CD4-positive, alpha-beta T cell treated with Interleukin-4 for 4 hours (primary cell): ENCODE measurements around the gene FIP1L1.
A peak's percentile ranks its signal among the peaks of the same experiment; 100 is the strongest.
"Not testable (repeated sequence)": the region's sequence is repeated elsewhere in the genome, so short reads cannot be mapped to it uniquely, and the experiment has no call there.

Source experiments
- DNase-seq: peaks from one replicate; pipeline ENCODE4 v3.0.0-alpha.2; 2020

The FIP1L1 gene, protein sequence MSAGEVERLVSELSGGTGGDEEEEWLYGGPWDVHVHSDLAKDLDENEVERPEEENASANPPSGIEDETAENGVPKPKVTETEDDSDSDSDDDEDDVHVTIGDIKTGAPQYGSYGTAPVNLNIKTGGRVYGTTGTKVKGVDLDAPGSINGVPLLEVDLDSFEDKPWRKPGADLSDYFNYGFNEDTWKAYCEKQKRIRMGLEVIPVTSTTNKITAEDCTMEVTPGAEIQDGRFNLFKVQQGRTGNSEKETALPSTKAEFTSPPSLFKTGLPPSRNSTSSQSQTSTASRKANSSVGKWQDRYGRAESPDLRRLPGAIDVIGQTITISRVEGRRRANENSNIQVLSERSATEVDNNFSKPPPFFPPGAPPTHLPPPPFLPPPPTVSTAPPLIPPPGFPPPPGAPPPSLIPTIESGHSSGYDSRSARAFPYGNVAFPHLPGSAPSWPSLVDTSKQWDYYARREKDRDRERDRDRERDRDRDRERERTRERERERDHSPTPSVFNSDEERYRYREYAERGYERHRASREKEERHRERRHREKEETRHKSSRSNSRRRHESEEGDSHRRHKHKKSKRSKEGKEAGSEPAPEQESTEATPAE

DNA sequence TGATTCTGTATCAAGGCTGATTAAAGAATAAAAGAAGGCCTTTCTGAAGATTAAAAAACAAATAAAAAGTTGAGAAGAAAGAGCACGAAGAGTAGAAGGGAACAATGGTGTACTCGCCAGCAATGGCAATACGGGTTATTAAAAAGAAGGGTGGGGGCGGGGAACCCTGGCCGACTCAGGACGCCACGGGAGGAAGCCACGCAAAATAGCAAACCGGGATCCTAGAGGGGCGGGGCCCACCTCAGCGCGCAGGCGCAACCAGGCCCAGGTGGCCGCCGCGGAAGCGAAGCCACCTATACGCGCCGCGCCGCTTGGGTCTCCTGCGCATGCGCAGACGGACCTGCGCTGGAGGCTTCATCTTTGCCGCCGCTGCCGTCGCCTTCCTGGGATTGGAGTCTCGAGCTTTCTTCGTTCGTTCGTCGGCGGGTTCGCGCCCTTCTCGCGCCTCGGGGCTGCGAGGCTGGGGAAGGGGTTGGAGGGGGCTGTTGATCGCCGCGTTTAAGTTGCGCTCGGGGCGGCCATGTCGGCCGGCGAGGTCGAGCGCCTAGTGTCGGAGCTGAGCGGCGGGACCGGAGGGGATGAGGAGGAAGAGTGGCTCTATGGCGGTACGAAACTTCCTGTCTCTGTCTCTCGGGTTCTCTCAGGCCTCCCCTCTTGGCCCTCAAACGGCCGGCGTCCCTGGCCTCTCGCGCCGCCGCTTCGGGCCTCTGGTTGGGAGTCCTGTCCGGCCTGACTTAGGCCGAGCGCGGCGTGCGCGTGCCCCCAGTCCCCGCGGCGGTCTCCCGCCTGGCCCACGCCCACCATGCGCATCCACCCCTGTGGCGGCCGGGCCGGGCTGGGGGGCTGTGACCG, at the start of gene FIP1L1:
Gene FIP1L1, plus strand, starts transcription at position 323 of the 852 bp plus-strand sequence. Its CDS starts 198 bp downstream, at position 521.
- DNase-seq: peak; percentile 95

DNA sequence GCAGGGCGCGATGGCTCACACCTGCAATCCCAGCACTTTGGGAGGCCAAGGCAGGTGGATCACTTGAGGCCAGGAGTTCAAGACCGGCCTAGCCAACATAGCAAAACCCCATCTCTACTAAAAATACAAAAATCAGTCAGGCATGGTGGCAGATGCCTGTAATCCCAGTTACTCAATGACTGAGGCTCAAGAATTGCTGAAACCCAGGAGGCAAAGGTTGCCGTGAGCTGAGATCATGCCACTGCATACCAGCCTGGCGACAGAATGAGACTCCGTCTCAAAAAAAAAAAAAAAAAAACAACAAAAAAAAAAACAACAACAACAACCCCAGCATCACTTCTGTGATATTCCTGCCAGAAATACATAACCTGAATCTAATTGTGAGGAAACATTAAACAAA, 42.5 kb upstream of the FIP1L1 start:
- not testable (repeated sequence) for DNase-seq

DNA sequence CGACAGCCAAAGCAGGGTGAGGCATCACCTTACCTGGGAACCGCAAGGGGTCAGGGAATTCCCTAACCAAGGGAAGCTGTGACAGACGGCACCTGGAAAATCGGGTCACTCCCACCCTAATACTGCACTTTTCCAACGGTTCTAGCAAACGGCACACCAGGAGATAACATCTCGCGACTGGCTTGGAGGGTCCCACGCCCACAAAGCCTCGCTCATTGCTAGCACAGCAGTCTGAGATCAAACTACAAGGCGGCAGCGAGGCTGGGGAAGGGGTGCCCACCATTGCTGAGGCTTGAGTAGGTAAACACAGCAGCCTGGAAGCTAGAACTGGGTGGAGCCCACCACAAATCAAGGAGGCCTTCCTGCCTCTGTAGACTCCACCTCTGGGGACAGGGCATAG, 37.3 kb upstream of the FIP1L1 start:
- DNase-seq: not testable (repeated sequence)

DNA sequence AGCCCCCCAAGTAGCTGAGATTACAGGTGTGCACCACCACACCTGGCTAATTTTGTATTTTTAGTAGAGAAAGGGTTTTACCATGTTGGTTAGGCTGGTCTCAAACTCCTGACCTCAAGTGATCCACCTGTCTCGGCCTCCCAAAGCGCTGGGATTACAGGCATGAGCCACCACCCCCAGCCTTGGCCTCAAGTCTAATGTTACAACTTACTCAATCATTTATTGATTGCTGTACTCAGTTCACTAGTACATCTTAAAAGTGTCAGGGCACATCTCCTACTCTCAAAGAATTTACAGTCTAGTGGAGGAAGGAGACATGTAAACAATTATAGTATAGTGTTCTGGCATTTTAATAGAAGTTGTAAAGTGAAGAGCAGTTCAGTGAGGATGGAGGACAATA, 31.0 kb upstream of the FIP1L1 start:
- not testable (repeated sequence) for DNase-seq

DNA sequence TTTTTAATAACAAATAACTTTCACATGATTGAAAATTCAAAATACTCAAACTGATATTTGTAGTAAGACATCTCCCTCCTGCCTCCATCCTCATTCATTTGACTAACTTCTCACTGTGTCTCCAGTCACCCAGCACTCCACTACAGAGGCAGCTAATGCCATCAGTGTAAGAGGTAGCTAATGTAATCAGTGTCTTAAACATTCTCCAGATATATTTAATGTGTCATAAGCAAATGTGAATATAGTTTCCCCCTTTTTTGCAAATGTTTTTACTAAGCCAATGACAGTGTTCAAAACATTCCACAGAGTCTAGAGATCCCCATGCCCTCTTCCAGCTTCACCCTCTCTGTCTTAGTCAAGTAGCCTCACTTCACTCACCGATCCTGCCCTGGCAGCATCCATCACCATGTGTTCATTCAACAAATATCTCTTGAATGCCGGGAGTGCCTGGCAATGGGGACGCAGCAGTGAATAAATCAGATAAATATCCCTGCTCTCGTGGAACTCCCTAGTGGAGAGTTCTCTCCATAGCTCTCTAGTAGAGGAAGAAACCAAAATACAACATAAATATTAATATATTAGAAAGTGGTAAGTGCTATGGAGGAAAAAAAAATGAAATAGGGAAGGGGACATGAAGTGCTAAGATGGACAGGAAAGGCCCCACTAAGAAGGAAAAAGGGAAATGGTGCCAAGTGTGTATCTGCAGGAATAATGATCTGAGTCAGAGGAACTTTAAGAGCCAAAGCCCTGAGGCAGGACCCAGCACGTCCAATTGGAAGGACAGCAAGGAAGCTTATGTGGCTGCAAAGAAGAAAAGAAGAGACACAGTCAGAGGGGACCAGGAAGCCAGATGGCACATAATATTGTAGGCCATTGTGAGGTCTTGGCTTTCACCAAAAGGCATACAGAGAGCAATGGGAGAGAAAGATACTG, 30.3 kb upstream of the FIP1L1 start:
- DNase-seq: no peak

DNA sequence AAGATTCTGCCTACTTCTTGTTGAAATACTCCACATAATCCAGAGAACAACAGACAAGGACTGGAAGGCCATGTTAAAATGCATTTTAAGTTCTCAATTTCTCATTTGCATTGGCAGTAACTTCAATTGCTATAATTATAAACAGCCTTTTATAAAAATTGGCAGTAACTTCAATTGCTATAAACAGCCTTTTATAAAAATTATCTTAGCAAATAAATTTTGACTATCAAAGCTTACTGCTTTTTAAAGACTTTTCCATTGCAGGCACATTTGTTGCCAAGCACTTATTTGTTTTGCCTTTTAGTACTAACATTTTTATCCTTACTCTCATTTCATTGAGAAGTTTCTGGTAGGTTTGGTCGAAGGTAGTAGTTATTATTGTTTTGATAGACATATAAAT, 29.4 kb upstream of the FIP1L1 start:
- DNase-seq: no peak

DNA sequence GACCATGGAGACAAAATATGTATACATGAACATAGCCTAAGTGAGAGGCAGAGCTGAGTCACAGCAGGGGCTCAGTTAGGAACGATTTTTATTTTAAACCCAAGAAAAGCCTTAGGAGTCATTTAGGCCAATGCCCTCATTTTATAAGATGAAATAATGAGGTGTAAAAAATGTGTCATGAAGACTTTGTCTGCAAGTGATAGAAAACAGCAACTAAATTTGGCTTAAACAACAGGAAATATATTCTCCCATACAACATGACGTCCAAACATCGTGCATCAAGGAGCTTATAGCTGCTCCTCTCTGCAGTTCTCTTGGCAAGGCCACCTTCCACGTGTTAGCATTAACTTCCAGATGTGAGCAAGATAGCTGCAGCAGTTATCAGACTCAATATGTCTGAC, 28.4 kb upstream of the FIP1L1 start:
- no peak for DNase-seq

DNA sequence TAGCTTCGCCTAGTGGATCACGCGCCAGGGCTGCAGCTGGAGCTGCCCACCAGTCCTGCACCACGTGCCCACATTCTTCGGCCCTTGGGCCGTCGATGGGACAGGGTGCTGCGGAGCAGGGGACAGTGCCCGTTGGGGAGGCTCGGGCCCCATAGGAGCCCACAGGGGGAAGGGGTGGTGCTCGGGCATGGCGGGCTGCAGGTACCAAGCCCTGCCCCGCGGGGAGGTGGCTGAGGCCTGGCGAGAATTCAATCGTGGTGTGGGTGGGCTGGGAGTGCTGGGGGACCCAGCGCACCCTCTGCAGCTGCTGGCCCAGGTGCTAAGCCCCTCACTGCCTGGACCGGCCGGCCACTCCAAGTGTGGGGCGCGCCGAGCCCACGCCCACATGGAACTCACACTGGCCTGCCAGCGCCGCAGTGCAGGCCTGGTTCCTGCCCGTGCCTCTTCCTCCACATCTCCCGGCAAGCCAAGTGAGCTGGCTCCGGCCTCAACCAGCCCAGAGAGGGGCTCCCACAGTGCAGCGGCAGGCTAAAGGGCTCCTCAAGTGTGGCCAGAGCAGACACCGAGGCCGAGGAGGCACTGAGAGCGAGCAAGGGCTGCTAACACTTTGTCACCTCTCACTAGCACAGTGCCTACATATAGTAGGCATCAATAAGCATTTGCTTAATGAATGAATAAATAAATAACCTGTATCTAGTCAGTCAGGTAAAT, 23.3 kb upstream of the FIP1L1 start:
- DNase-seq: no peak

DNA sequence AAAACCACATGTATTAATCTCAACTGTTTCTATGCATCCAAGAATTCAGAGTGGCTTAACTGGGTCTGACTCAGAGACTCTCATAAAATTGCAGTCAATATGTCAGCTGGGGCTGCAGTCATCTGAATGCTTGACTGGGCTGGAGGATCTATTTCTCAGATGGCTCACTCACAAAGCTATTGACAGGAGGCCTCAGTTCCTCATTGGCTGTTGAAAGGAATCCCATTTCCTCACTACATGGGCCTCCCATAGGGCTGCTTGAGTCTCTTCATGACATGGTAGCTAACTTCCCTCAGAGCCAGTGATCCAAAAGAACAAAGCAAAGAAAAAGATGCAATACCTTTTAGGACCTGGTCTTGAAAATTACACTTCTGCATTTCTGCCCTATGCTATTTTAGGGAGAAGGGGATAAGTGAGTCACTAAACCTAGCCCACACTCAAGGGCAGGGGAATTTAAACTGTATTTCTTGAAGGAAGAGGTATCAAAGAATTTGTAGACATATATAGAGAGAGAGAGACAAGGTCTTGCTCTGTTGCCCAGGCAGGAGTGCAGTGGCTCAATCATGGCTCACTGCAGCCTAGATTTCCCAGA, 21.4 kb upstream of the FIP1L1 start:
- DNase-seq: no peak

DNA sequence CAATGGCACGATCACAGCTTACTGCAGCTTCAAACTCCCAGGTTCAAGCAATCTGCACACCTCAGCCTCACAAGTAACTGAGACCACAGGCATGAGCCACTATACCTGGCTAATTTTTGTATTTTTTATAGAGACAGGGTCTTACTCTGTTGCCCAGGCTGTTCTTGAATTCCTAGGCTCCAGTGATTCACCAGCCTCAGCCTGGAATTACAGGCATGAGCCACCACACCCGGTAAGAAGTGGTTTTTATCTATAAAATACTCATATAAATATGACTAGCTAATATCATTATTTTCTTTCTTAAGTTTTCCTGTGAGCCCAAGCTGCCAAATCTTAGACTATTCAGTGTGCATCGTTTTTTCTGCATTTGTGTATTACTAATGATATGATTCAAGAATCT, 16.0 kb upstream of the FIP1L1 start:
- no peak for DNase-seq

DNA sequence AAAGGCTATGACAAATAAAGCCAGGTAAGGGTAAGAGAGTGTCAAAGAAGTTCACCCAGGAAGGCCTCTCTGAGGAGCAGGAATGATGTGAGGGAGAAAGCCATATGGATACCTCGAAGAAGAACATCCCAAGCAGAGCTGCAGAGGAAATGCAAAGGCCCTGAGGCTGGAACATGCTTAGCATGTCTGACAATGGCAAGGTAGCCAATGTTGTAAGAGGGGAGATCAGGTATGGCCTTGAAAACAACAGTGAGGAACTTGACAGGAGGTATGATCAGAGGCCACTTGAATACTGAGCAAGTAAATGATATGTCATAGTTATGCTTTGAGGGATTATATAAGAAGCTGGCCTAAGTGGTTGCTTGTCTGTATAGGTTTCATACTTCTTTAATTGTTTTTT, 15.3 kb upstream of the FIP1L1 start:
- no peak for DNase-seq

DNA sequence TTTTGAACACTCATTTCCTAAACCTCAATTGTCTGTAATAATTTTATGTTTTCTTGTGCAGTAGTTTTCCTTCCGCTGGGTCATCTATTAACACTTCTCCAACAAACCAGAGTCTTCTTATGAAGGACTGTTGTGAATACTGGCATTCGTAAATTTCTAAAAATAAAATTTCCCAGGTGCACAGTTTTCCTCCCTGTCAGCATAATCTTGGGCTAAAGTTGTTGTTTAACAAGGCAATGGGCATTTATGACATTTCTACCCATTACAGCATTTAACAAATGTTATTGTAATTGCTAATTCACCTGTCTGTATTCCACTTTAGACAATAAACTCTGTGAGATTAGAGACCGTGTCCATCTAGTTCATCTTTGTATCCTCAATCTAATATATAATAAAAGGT, 12.8 kb upstream of the FIP1L1 start:
- no peak for DNase-seq

DNA sequence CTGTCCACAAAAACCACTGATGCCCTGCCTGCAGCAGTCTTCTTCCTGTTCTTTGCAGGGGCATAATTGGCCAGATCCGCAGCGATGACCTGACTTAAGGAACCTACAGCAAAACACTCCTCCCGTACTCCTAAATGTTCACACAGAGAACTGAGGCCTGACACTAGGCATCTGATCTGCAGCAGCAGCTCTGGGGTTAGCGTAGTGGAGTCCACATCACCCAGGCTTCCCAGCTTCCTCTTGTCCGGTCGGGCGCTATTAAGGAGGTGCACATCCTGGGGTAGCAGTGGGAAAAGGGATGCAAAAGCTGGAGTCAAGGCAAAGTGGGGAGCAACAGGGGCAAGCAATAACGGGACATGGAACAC, 12.3 kb upstream of the FIP1L1 start:
- peak; percentile 2 for DNase-seq

DNA sequence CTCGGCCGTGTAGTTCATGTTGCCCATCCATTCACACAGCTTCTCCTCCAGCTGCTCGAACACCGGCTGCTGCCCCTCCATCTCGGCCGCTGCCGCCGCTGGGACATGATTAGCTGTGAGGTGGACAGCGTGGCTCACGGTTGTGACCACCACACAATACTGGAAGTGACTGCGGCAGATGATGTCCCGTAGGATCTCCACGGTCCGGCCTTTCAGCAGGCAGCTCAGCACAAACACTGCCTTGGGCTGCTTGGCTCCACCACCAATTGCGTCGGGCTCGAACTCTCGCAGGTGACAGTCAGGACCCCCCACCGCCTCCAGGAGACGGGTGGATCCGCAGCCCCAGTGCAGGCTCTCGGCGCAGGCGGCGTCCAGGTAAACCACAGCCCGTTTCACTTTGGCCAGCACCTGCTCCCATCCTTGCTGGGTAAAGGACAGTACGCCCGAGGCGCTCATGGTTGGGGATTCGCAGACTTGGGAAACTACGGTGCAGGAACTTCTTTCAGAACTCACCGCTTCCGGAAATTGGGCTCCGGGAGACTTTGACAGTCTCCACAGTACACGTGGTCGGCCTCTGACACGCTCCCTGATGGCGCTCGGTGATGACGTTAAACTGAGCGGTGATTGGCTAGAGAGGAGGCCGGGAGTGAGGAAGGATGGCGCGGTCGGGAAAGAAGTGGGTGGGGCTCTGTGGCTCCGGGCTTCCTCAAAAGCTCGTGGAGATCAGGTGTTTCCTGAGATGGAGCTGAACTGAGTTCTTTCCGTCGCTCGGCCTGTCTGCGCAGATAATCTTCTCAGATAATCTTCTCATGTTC, 11.7 kb upstream of the FIP1L1 start, which contains the start of gene SCFD2:
Gene SCFD2, minus strand, starts transcription at position 576 of the 815 bp plus-strand sequence.
- DNase-seq: peak; percentile 95

DNA sequence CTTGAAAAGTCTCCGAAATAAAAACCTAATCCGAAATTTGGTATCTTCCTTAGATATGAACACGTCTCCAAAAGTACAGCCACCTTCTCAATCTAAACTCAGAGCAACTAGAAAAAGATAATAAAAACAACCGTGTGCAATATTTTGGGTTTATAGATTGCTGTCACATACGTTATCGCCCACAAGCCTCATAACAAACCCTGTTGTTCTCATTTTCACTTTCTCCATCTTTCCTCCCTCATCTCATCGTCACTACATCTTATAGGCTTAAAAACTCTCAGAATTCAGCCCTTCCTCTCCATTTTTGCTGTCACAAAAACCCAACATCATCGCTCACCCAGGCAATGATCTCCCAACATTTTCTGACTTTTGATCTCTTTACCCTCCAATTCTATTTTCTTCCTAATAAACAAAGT, 11.1 kb upstream of the FIP1L1 start:
- DNase-seq: no peak

DNA sequence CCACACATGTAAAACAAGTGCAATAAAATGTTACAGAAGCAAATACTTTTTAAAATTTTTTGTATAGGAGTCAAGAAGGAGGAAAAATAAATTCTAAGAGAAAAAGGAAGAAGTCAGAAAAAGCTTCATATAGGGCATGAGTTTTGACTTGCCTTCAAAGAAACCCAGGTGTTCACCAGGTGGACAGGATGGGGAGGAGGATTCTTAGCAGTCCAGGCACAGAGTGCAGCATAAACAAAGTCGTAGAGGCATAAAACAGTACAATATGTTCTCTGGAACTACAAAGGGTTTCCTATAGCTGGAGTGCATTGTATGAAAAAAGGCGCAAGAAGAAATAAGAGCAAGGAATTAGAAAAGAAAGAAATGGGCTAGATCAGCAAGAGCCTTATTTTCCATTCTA, 9.7 kb upstream of the FIP1L1 start:
- DNase-seq: no peak

DNA sequence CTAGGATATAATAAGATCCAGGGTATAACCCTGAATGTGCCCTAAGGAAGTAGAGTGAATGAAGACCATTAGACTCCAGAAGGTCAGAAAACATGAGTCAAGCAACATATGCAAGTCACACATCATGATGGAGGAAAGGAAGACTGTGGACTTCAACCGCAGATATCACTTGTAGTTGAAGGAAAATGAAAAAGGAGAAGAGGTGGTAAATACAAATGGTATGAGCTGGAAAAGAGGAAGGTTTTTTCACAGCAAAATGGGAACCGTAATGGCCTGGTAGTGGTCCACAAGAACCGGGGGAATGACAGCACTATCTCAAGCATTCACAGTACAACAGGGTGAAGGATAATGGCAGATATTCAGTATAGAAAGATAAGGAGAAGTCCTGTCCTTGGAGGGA, 6.4 kb upstream of the FIP1L1 start:
- no peak for DNase-seq

DNA sequence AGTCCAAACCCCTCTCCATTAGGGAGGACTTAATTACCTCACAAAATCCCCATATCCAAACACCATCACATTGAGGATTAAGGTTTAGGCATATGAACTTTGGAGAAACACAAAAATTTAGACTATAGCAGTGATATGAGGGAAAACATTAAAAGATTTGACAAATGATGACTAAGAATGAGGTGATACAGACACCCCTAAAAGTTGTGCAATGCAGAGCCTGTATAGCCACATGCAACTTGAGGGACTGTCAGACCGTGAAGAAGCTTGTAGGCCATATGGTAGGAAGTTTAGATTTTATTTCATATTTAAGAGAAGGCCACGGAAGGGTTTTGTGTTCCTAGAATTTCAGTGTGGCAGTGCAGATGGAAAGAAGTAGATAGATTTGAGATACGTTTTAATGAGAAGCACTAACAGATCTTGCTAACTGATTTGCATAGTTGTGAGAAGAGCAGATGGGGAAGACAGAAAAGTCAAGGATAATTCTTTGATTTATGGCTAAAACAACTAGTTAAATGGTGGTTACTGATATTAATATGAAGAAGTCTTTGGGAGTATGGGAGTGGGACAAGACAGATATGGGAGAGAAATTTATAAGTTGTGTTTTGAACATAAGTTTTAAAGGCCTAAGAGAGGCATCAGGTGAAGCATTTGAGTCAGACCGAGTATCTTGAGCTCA, 5.5 kb upstream of the FIP1L1 start:
- no peak for DNase-seq

DNA sequence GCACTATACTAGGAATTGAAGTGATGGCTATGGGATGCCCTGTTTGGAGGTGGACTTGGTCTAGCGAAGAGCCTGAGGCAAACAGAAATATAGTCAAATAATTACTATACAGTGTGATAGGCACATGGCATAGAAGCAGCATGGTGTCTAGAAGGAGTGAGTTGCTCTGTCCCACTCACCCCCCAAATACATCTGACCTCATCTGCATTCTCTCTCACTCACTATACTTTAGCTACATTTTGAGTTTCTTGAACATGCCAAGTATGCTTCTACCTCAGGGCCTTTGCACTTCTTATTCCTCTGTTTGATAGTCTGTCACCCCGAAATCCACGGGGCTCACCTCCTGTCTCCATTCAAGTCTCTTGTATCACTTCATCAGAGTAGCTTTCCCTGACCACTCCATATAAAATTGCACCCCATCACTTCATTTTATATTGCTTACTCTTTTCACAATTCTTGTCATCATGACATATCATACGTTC, 2.6 kb upstream of the FIP1L1 start:
- DNase-seq: no peak

DNA sequence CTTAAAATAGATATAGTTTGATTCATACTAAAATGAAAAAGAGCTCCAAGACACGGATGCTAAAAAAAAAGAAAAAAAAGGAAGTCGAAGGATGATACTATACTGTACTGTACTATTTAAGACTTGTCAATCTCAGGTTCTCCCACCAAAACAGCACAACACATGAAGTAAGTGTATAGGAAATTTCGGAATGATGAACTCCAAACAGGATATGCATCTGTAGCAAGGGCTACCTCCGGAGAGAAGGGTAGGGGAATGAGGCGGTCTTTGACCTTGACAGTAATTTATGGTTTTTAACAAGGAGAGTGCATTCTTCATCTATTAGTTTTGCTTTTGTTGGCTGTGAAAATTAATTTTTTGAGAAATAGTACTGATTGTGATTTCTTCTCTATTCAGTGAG, 541 bp upstream of the FIP1L1 start:
- no peak for DNase-seq
